ENCODE data around the gene RIMOC1.

The RIMOC1 gene

GRCh38 chr5:41874512-41875060, 29.6 kb upstream of the RIMOC1 start:
- Histone ChIP-seq H3K27ac (ENCODE audit: low read depth, low read length, severe bottlenecking) (no peak overlapping the region), H3K4me3 (ENCODE audit: extremely low read depth, insufficient read depth, low read length, poor library complexity, severe bottlenecking) (no peak overlapping the region), H3K9me3 (ENCODE audit: control insufficient read depth, low read length) (no peaks in the 10 kb centered on the region), H3K36me3 (ENCODE audit: control insufficient read depth, insufficient read depth, low read length) (no peaks in the 10 kb centered on the region), H3K4me1 (ENCODE audit: control insufficient read depth, insufficient read depth, low read length, poor library complexity, severe bottlenecking) (no peaks in the 10 kb centered on the region)

- H3K4me1 ChIP-seq (ENCODE audit: control insufficient read depth, insufficient read depth, low read length, poor library complexity, severe bottlenecking): no peaks in the 10 kb centered on the region
- no peak overlapping the region for H3K4me3 ChIP-seq (ENCODE audit: extremely low read depth, insufficient read depth, low read length, poor library complexity, severe bottlenecking)
- no peaks in the 10 kb centered on the region for H3K36me3 ChIP-seq (ENCODE audit: control insufficient read depth, insufficient read depth, low read length)
- H3K27ac ChIP-seq (ENCODE audit: low read depth, low read length, severe bottlenecking): no peak overlapping the region
- no peaks in the 10 kb centered on the region for H3K9me3 ChIP-seq (ENCODE audit: control insufficient read depth, low read length)
These were observed 29.0 kb upstream of the RIMOC1 start for GRCh38 chr5:41875121-41875520.

GRCh38 chr5:41876678-41877077, 27.5 kb upstream of the RIMOC1 start:
- H3K9me3 ChIP-seq (ENCODE audit: control insufficient read depth, low read length): no peaks in the 10 kb centered on the region
- no peak overlapping the region for H3K27ac ChIP-seq (ENCODE audit: low read depth, low read length, severe bottlenecking)
- WGBS, 2 experiments (ENCODE audit: insufficient coverage in 2 of 2): 71 to 75% methylated on average over 1 of the region's 2 CpGs
- H3K4me3 ChIP-seq (ENCODE audit: extremely low read depth, insufficient read depth, low read length, poor library complexity, severe bottlenecking): no peak overlapping the region
- H3K4me1 ChIP-seq (ENCODE audit: control insufficient read depth, insufficient read depth, low read length, poor library complexity, severe bottlenecking): no peaks in the 10 kb centered on the region
- no peaks in the 10 kb centered on the region for H3K36me3 ChIP-seq (ENCODE audit: control insufficient read depth, insufficient read depth, low read length)

- no peaks in the 10 kb centered on the region for H3K4me1 ChIP-seq (ENCODE audit: control insufficient read depth, insufficient read depth, low read length, poor library complexity, severe bottlenecking)
- 75 to 85% methylated on average over 1 of the region's 1 CpG for WGBS, 2 experiments (ENCODE audit: insufficient coverage in 2 of 2)
- no peak overlapping the region for H3K4me3 ChIP-seq (ENCODE audit: extremely low read depth, insufficient read depth, low read length, poor library complexity, severe bottlenecking)
- no peak overlapping the region for H3K27ac ChIP-seq (ENCODE audit: low read depth, low read length, severe bottlenecking)
- no peaks in the 10 kb centered on the region for H3K36me3 ChIP-seq (ENCODE audit: control insufficient read depth, insufficient read depth, low read length)
- H3K9me3 ChIP-seq (ENCODE audit: control insufficient read depth, low read length): no peaks in the 10 kb centered on the region
These were observed 26.7 kb upstream of the RIMOC1 start for GRCh38 chr5:41877408-41877807.

- Histone ChIP-seq H3K4me1 (ENCODE audit: control insufficient read depth, insufficient read depth, low read length, poor library complexity, severe bottlenecking) (no peaks in the 10 kb centered on the region), H3K9me3 (ENCODE audit: control insufficient read depth, low read length) (no peaks in the 10 kb centered on the region), H3K27ac (ENCODE audit: low read depth, low read length, severe bottlenecking) (no peak overlapping the region), H3K4me3 (ENCODE audit: extremely low read depth, insufficient read depth, low read length, poor library complexity, severe bottlenecking) (no peak overlapping the region), H3K36me3 (ENCODE audit: control insufficient read depth, insufficient read depth, low read length) (no peaks in the 10 kb centered on the region)
- WGBS, 2 experiments (ENCODE audit: insufficient coverage in 2 of 2): 100% methylated on average over 1 of the region's 2 CpGs; no CpG with 5 or more reads in 1 of the 2 experiments
These were observed 26.0 kb upstream of the RIMOC1 start for GRCh38 chr5:41878173-41878572.

GRCh38 chr5:41878643-41879478, 25.3 kb upstream of the RIMOC1 start:
- H3K9me3 ChIP-seq (ENCODE audit: control insufficient read depth, low read length): no peaks in the 10 kb centered on the region
- H3K4me3 ChIP-seq (ENCODE audit: extremely low read depth, insufficient read depth, low read length, poor library complexity, severe bottlenecking): no peak overlapping the region
- no peaks in the 10 kb centered on the region for H3K36me3 ChIP-seq (ENCODE audit: control insufficient read depth, insufficient read depth, low read length)
- 80% methylated on average over 1 of the region's 3 CpGs; no CpG with 5 or more reads in 1 of the 2 experiments for WGBS, 2 experiments (ENCODE audit: insufficient coverage in 2 of 2)
- H3K4me1 ChIP-seq (ENCODE audit: control insufficient read depth, insufficient read depth, low read length, poor library complexity, severe bottlenecking): no peaks in the 10 kb centered on the region
- no peak overlapping the region for H3K27ac ChIP-seq (ENCODE audit: low read depth, low read length, severe bottlenecking)

- Histone ChIP-seq H3K36me3 (ENCODE audit: control insufficient read depth, insufficient read depth, low read length) (no peaks in the 10 kb centered on the region), H3K27ac (ENCODE audit: low read depth, low read length, severe bottlenecking) (no peak overlapping the region), H3K4me3 (ENCODE audit: extremely low read depth, insufficient read depth, low read length, poor library complexity, severe bottlenecking) (no peak overlapping the region), H3K9me3 (ENCODE audit: control insufficient read depth, low read length) (no peaks in the 10 kb centered on the region), H3K4me1 (ENCODE audit: control insufficient read depth, insufficient read depth, low read length, poor library complexity, severe bottlenecking) (no peaks in the 10 kb centered on the region)
- WGBS, 2 experiments (ENCODE audit: insufficient coverage in 2 of 2): 64 to 89% methylated on average over 2 to 5 of the region's 5 CpGs
These were observed 21.4 kb upstream of the RIMOC1 start for GRCh38 chr5:41882765-41883164.

GRCh38 chr5:41883243-41883642, 20.9 kb upstream of the RIMOC1 start:
- no peak overlapping the region for H3K4me3 ChIP-seq (ENCODE audit: extremely low read depth, insufficient read depth, low read length, poor library complexity, severe bottlenecking)
- WGBS, 2 experiments (ENCODE audit: insufficient coverage in 2 of 2): 67 to 100% methylated on average over 1 of the region's 3 CpGs
- no peaks in the 10 kb centered on the region for H3K9me3 ChIP-seq (ENCODE audit: control insufficient read depth, low read length)
- no peak overlapping the region for H3K27ac ChIP-seq (ENCODE audit: low read depth, low read length, severe bottlenecking)
- H3K36me3 ChIP-seq (ENCODE audit: control insufficient read depth, insufficient read depth, low read length): no peaks in the 10 kb centered on the region
- no peaks in the 10 kb centered on the region for H3K4me1 ChIP-seq (ENCODE audit: control insufficient read depth, insufficient read depth, low read length, poor library complexity, severe bottlenecking)

- Histone ChIP-seq H3K27ac (ENCODE audit: low read depth, low read length, severe bottlenecking) (no peak overlapping the region), H3K4me3 (ENCODE audit: extremely low read depth, insufficient read depth, low read length, poor library complexity, severe bottlenecking) (no peak overlapping the region), H3K9me3 (ENCODE audit: control insufficient read depth, low read length) (no peaks in the 10 kb centered on the region), H3K36me3 (ENCODE audit: control insufficient read depth, insufficient read depth, low read length) (no peaks in the 10 kb centered on the region), H3K4me1 (ENCODE audit: control insufficient read depth, insufficient read depth, low read length, poor library complexity, severe bottlenecking) (no peaks in the 10 kb centered on the region)
- 80% methylated on average over 1 of the region's 2 CpGs; no CpG with 5 or more reads in 1 of the 2 experiments for WGBS, 2 experiments (ENCODE audit: insufficient coverage in 2 of 2)
These were observed 20.2 kb upstream of the RIMOC1 start for GRCh38 chr5:41883936-41884335.

- no peak overlapping the region for H3K4me3 ChIP-seq (ENCODE audit: extremely low read depth, insufficient read depth, low read length, poor library complexity, severe bottlenecking)
- H3K4me1 ChIP-seq (ENCODE audit: control insufficient read depth, insufficient read depth, low read length, poor library complexity, severe bottlenecking): no peaks in the 10 kb centered on the region
- no peaks in the 10 kb centered on the region for H3K36me3 ChIP-seq (ENCODE audit: control insufficient read depth, insufficient read depth, low read length)
- no peak overlapping the region for H3K27ac ChIP-seq (ENCODE audit: low read depth, low read length, severe bottlenecking)
- no peaks in the 10 kb centered on the region for H3K9me3 ChIP-seq (ENCODE audit: control insufficient read depth, low read length)
These were observed 18.9 kb upstream of the RIMOC1 start for GRCh38 chr5:41885286-41885685.

- no peaks in the 10 kb centered on the region for H3K4me1 ChIP-seq (ENCODE audit: control insufficient read depth, insufficient read depth, low read length, poor library complexity, severe bottlenecking)
- no peaks in the 10 kb centered on the region for H3K9me3 ChIP-seq (ENCODE audit: control insufficient read depth, low read length)
- H3K27ac ChIP-seq (ENCODE audit: low read depth, low read length, severe bottlenecking): no peak overlapping the region
- WGBS, 2 experiments (ENCODE audit: insufficient coverage in 2 of 2): 85 to 86% methylated on average over 1 to 2 of the region's 2 CpGs
- no peak overlapping the region for H3K4me3 ChIP-seq (ENCODE audit: extremely low read depth, insufficient read depth, low read length, poor library complexity, severe bottlenecking)
- no peaks in the 10 kb centered on the region for H3K36me3 ChIP-seq (ENCODE audit: control insufficient read depth, insufficient read depth, low read length)
These were observed 13.0 kb upstream of the RIMOC1 start for GRCh38 chr5:41891066-41891707.
